Measurements from ENCODE around the gene METTL21A.

The METTL21A gene

DNA sequence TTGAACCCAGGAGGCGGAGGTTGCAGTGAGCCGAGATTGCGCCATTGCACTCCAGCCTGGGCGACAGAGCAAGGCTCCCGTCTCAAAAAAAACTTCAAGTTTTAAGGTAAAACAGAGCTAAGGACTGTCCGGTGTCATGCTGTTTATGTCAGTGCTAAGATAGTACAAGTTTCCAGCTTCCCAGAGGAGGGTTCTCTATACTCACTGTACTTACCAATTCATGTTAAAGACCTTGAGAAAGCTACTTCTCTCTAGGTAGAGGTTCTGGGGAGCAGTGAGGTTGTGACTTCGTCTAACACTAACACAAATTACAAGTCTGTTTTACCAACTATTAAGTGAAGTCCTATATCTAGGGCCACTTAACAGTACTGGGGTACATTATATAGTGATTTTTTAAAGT, 18.8 kb downstream of the METTL21A start:
- TF ChIP-seq, protein P1, sequence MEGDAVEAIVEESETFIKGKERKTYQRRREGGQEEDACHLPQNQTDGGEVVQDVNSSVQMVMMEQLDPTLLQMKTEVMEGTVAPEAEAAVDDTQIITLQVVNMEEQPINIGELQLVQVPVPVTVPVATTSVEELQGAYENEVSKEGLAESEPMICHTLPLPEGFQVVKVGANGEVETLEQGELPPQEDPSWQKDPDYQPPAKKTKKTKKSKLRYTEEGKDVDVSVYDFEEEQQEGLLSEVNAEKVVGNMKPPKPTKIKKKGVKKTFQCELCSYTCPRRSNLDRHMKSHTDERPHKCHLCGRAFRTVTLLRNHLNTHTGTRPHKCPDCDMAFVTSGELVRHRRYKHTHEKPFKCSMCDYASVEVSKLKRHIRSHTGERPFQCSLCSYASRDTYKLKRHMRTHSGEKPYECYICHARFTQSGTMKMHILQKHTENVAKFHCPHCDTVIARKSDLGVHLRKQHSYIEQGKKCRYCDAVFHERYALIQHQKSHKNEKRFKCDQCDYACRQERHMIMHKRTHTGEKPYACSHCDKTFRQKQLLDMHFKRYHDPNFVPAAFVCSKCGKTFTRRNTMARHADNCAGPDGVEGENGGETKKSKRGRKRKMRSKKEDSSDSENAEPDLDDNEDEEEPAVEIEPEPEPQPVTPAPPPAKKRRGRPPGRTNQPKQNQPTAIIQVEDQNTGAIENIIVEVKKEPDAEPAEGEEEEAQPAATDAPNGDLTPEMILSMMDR (conservative IDR thresholded peaks at IDR 0.05; ENCODE audit: low read length), result no peak
- H3K4me3 ChIP-seq (ENCODE audit: low read length), result no peak overlapping the region
- DNase-seq (ENCODE audit: low read depth), result no peak

DNA sequence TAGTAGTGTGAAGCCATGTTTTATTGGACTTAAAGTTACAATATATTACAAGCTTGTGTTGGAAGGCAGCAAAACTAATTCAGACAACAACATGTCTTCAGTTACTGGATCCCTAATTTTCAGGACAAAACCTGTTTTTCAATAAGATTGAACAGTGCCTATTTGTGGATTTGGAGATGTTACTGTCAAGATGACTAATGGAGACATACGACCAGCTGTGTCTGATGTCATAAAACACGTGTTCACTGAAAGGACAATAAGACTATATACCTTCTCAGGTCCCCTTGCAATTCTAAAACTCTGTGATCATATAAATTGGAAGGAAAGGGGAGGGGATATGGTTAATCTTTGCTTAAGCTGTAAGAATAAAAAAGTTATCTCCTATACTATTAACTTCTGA, 21.7 kb downstream of the METTL21A start:
- no peak overlapping the region for H3K4me3 ChIP-seq (ENCODE audit: low read length)
- DNase-seq (ENCODE audit: low read depth), result no peak
- TF ChIP-seq, protein P1 (conservative IDR thresholded peaks at IDR 0.05; ENCODE audit: low read length), result no peak

DNA sequence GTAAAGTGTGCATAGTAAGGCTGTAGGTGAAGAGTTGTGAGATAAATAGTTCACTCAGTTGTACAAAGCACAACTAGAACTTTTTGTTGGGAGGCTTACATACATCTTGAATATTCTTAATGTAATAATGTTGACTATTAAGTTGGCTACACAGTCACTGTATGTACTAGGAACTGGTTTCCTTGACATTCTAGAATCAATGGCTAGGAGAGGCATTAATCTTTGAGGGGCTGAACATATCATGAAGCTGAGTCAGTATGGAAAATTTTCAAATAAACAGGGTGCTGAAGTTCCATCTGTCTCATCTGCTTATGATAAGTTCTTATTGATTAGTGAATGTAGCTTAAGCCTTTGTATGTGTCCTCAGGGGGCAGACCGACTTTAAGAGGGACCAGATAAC, 23.4 kb downstream of the METTL21A start:
- H3K4me3 ChIP-seq (ENCODE audit: low read length), result no peak overlapping the region
- DNase-seq (ENCODE audit: low read depth), result no peak
- TF ChIP-seq, protein P1 (conservative IDR thresholded peaks at IDR 0.05; ENCODE audit: low read length), result no peak

DNA sequence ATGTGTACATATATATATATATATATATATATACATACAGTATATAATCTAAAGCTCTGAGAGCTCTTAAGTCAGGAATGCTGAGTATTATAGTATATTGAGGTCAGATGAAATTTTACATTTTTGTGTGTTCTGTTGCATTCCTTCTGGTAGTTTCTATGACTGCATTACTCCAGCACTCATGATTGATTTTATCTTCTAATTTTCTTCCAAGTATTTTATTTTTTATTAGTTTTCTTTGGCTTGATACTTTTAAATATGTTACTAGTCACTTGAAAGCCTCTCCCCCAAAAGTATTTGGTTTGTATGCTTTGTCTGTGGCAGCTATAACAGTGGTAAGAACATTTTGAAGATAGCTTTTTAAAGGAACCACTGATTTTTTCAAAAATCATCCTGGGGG, 25.0 kb downstream of the METTL21A start:
- H3K4me3 ChIP-seq (ENCODE audit: low read length), result no peak overlapping the region
- DNase-seq (ENCODE audit: low read depth), result peak; percentile 63
- TF ChIP-seq, protein P1 (conservative IDR thresholded peaks at IDR 0.05; ENCODE audit: low read length), result no peak

DNA sequence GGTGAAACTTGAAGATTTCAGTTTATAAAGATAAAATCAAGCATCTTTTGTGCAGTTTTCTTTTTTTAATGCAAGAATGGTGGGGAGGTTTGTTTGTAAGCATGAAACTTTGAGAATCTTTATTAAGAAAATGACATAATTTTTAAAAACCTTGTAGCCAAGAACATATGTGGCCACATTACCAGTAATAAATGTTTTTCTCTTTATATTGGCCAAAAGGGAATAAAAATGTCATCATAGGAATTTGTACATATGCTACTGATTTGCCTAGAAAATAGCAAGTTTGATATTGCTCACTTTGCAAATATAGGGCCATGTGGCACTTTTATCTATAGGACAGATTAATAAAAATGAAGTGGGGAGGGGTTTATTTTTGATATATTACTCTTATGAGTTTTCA, 25.6 kb downstream of the METTL21A start:
- TF ChIP-seq, protein P1 (conservative IDR thresholded peaks at IDR 0.05; ENCODE audit: low read length), result no peak
- H3K4me3 ChIP-seq (ENCODE audit: low read length), result no peak overlapping the region
- DNase-seq (ENCODE audit: low read depth), result peak; percentile 60

DNA sequence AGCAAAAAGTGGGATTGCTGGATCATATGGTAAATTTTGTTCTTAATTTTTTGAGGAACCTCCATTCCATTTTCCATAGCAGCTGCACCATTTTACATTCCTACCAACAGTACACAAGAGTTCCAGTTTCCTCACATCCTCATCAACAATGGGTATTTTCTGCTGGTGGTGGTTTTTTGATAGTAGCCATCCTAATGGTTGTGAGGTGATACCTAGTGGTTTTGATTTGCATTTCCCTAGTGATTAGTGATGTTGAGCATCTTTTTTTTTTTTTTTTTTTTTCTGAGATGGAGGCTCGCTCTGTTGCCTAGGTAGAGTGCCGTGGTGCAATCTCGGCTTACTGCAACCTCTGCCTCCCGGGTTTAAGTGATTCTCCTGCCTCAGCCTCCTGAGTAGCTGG, 30.5 kb downstream of the METTL21A start:
- H3K4me3 ChIP-seq (ENCODE audit: low read length), result no peak overlapping the region
- no peak for DNase-seq (ENCODE audit: low read depth)
- TF ChIP-seq, protein P1 (conservative IDR thresholded peaks at IDR 0.05; ENCODE audit: low read length), result no peak

DNA sequence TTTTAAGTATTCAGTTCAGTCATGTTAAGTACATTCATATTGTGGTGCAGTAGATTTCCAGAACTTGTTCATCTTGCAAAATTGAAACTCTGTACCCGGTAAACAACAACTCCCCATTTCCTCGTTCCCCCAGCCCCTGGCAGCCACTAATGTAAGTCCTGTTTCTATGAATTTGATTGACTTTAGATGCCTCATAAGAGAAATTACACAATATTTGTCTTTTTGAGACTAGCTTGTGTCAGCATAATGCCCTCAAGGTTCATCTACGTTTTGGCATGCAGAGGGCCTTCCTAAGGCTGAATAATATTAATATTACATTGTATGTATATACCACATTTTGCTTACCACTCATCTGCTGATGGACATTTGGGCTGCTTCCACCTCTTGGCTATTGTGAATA, 30.9 kb downstream of the METTL21A start:
- TF ChIP-seq, protein P1 (conservative IDR thresholded peaks at IDR 0.05; ENCODE audit: low read length), result no peak
- DNase-seq (ENCODE audit: low read depth), result no peak
- no peak overlapping the region for H3K4me3 ChIP-seq (ENCODE audit: low read length)

All from AG10803 (cell line).